Omental fat pad (tissue), 4 donors: ENCODE results near the gene PSME1. TPM values are rescaled to one million over a fixed set of nuclear protein-coding genes. Genes with fewer than 3 reads are reported as not detected.
A peak's percentile ranks its signal among the peaks of the same experiment; 100 is the strongest.

Experiments used
- ATAC-seq: fragments of 150-250 bp; one replicate; pipeline ENCODE4 v1.9.1; 2016; ENCODE audit warnings: mild to moderate bottlenecking, moderate library complexity; ENCODE audit not compliant: low FRiP score
- DNase-seq: peaks from one replicate; pipeline ENCODE4 v3.0.0-alpha.2; 2019; ENCODE audit warnings: low spot score
- CTCF ChIP-seq, 3 donors: fragments of 450-650 bp; IDR thresholded peaks; one replicate each; pipeline ENCODE4 v1.5.1; 2016 to 2017; ENCODE audit warnings: antibody characterized with exemption in 3 of 3, mild to moderate bottlenecking in 3 of 3, moderate library complexity in 2 of 3
- total RNA-seq, 4 donors: library from RNA; depleted of rRNA; stranded (reverse); fragments of >200 nt; gene quantifications; one replicate each; pipeline ENCODE4 v1.1.0, GENCODE V29; 2016

Gene PSME1
- total RNA-seq, 4 donors from 2014 or later, result 89.1 to 158 (median 96.8) TPM

- ATAC-seq, result peak; percentile 97
- no peak for TF ChIP-seq CTCF (IDR thresholded peaks at IDR 0.05)
- DNase-seq, result peak; percentile 92
Observed at GRCh38 chr14:24114532-24115421, 21.2 kb upstream of the PSME1 start, which contains the start of the genes DCAF11 and NRL. Gene DCAF11 (plus strand): TSS chr14:24114777. CDS start chr14:24115595, 818 bp downstream. Gene NRL (minus strand): TSS chr14:24114949. CDS start chr14:24082848, 32,101 bp downstream.

- ATAC-seq (no peak), DNase-seq (no peak)
- no peak for TF ChIP-seq CTCF (IDR thresholded peaks at IDR 0.05)
Observed at GRCh38 chr14:24115422-24116127, 20.4 kb upstream of the PSME1 start.

GRCh38 chr14:24116128-24116814 is 19.7 kb upstream of the PSME1 start:
- TF ChIP-seq CTCF (IDR thresholded peaks at IDR 0.05), result no peak
- DNase-seq, result no peak
- no peak for ATAC-seq

- no peak for TF ChIP-seq CTCF (IDR thresholded peaks at IDR 0.05)
- ATAC-seq (no peak), DNase-seq (no peak)
Observed at GRCh38 chr14:24117179-24117578, 18.8 kb upstream of the PSME1 start.

GRCh38 chr14:24119691-24120090 is 16.3 kb upstream of the PSME1 start:
- no peak for DNase-seq
- TF ChIP-seq CTCF (IDR thresholded peaks at IDR 0.05), result no peak
- no peak for ATAC-seq

- TF ChIP-seq CTCF (IDR thresholded peaks at IDR 0.05), result no peak
- no peak for ATAC-seq
- no peak for DNase-seq
Observed at GRCh38 chr14:24121210-24121609, 14.8 kb upstream of the PSME1 start.
